Liver (tissue), 9 donors: Measurements from ENCODE around the gene PHF24. TPM values are rescaled to one million over a fixed set of nuclear protein-coding genes. Genes with fewer than 3 reads are reported as not detected.

ENCODE experiments used
- DNase-seq: peaks from one replicate; pipeline ENCODE4 v3.0.0-alpha.2; 2017; ENCODE audit warnings: low spot score
- H3K27ac ChIP-seq, 2 donors: one replicate each; pipeline ENCODE4 v1.7.0; 2013; ENCODE audit warnings: inconsistent platforms in 2 of 2, low read length in 2 of 2, control low read depth in 1 of 2, low read depth in 1 of 2, mild to moderate bottlenecking in 1 of 2
- H3K27me3 ChIP-seq, 4 donors: one replicate each; pipeline versions ENCODE4 v1.6.1 to v1.7.0; 2013; ENCODE audit warnings: low read length in 3 of 4, inconsistent platforms in 1 of 4, mild to moderate bottlenecking in 1 of 4, moderate library complexity in 1 of 4; ENCODE audit not compliant: control insufficient read depth in 4 of 4, insufficient read depth in 4 of 4
- H3K36me3 ChIP-seq, 4 donors: one replicate each; pipeline versions ENCODE4 v1.6.1 to v1.7.0; 2013; ENCODE audit warnings: low read length in 3 of 4, mild to moderate bottlenecking in 3 of 4, low read depth in 1 of 4, moderate library complexity in 1 of 4; ENCODE audit not compliant: control insufficient read depth in 4 of 4, insufficient read depth in 3 of 4
- H3K4me1 ChIP-seq, 4 donors: one replicate each; pipeline versions ENCODE4 v1.6.1 to v1.7.0; 2013; ENCODE audit warnings: low read length in 3 of 4, mild to moderate bottlenecking in 3 of 4, moderate library complexity in 1 of 4; ENCODE audit not compliant: control insufficient read depth in 4 of 4, insufficient read depth in 4 of 4
- H3K4me3 ChIP-seq, 3 donors: one replicate each; pipeline versions ENCODE4 v1.6.1 to v1.7.0; 2013; ENCODE audit warnings: low read length in 3 of 3, control low read depth in 1 of 3, low read depth in 1 of 3, mild to moderate bottlenecking in 1 of 3
- H3K9ac ChIP-seq, 2 donors: one replicate each; pipeline ENCODE4 v1.7.0; 2013; ENCODE audit warnings: low read length in 2 of 2, mild to moderate bottlenecking in 2 of 2, moderate library complexity in 2 of 2, control low read depth in 1 of 2, low read depth in 1 of 2
- H3K9me3 ChIP-seq, 4 donors: one replicate each; pipeline versions ENCODE4 v1.6.1 to v1.7.0; 2013; ENCODE audit warnings: low read length in 3 of 4; ENCODE audit not compliant: control insufficient read depth in 4 of 4
- FOXA1 ChIP-seq: IDR thresholded peaks from 2 replicates; pipeline ENCODE4 v1.6.1; 2016; ENCODE audit warnings: antibody characterized with exemption
- FOXA2 ChIP-seq: IDR thresholded peaks from 2 replicates; pipeline ENCODE4 v1.6.1; 2016; ENCODE audit warnings: antibody characterized with exemption
- GABPA ChIP-seq, 2 donors: IDR thresholded peaks in 1 of 2; conservative IDR thresholded peaks in 1 of 2; 2 replicates each; pipeline ENCODE4 v1.6.1; 2016; ENCODE audit warnings: antibody characterized with exemption in 2 of 2, mild to moderate bottlenecking in 1 of 2, moderate library complexity in 1 of 2
- HNF4G ChIP-seq: IDR thresholded peaks from 2 replicates; pipeline ENCODE4 v1.6.1; 2016; ENCODE audit warnings: antibody characterized with exemption
- JUND ChIP-seq, 2 donors: IDR thresholded peaks; 2 replicates each; pipeline ENCODE4 v1.6.1; 2016; ENCODE audit warnings: antibody characterized with exemption in 2 of 2
- NR2F2 ChIP-seq: IDR thresholded peaks from 2 replicates; pipeline ENCODE4 v1.6.1; 2016; ENCODE audit warnings: antibody characterized with exemption
- RAD21 ChIP-seq, 2 donors: IDR thresholded peaks; 2 replicates each; pipeline ENCODE4 v1.6.1; 2016; ENCODE audit warnings: antibody characterized with exemption in 2 of 2, mild to moderate bottlenecking in 2 of 2
- TAF1 ChIP-seq: conservative IDR thresholded peaks from 2 replicates; pipeline ENCODE4 v1.6.1; 2016; ENCODE audit warnings: antibody characterized with exemption, mild to moderate bottlenecking
- YY1 ChIP-seq: IDR thresholded peaks from 2 replicates; pipeline ENCODE4 v1.6.1; 2016; ENCODE audit warnings: antibody characterized with exemption, mild to moderate bottlenecking
- WGBS: extraction: QIAGEN DNeasy Blood & Tissue Kit; methylation state at CpG from one replicate; pipeline ENCODE4 v1.1.7; 2013; 5-methylcytosine and 5-hydroxymethylcytosine counted together
- polyA plus RNA-seq, 2 donors: library from polyadenylated mRNA; stranded (reverse) in 1 of 2; unstranded in 1 of 2; fragments of 200-250 nt in 1 of 2; fragments of >200 nt in 1 of 2; fragmentation: Nextera tagmentation in 1 of 2; extraction: Ambion mirVana in 1 of 2; gene quantifications; one replicate each; pipeline versions ENCODE4 v1.2.1 to v1.2.3, GENCODE V29; 2013 to 2015
- total RNA-seq, 2 donors: library from RNA; depleted of rRNA; stranded (reverse); fragments of >200 nt; gene quantifications; one replicate each; pipeline ENCODE4 v1.2.3, GENCODE V29; 2014
- TF ChIP-seq, protein P1 (sequence below): IDR thresholded peaks from 2 replicates; pipeline ENCODE4 v1.6.1; 2016; ENCODE audit warnings: antibody characterized with exemption
- TF ChIP-seq, protein P2 (sequence below): IDR thresholded peaks from 2 replicates; pipeline ENCODE4 v1.6.1; 2016; ENCODE audit warnings: antibody characterized with exemption, mild to moderate bottlenecking
- donor health status: healthy.
- donor health status: healthy.
- donor health status: healthy.
- donor health status: healthy.
- donor health status: healthy.

The PHF24 gene
- total and polyA plus RNA-seq, 4 donors: 0.01 to 0.17 (median 0.04) TPM

DNA sequence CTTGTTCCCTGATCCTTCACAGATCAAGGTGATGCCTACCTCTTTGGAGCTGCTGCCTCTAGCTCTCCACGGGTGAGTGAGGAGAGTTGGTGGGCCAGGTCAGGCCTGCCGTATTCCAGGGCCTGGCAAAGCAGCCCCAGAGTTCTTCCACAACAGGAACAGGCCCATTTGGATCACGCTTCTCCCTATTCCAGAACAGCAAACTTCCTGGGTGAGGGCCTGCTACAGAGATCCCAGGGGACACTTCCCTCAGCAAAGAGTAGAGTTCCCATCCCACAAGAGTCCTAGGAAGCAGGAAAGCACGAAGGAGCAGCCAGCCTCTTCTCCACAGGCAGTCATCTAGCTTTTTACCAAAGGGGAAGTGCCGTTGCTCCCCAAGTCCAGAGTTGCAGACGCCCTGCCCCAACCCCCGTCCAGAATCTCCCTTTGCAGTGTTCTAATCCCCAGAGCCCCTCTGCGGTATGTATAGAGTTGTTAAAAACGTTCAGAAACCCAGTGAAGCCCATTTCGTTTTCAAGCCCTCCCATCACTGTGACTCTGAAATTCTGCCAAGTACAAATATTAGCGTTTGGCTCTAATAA is 22.2 kb downstream of the PHF24 start:
- no peak for DNase-seq
- Histone ChIP-seq H3K9ac (no peak overlapping the region), H3K36me3 (no peaks in the 10 kb centered on the region), H3K9me3 (no peaks in the 10 kb centered on the region), H3K27ac (no peak overlapping the region), H3K4me3 (no peak overlapping the region), H3K4me1 (no peaks in the 10 kb centered on the region), H3K27me3 (no peaks in the 10 kb centered on the region)
- no peak for TF ChIP-seq FOXA1
- TF ChIP-seq, protein P1, sequence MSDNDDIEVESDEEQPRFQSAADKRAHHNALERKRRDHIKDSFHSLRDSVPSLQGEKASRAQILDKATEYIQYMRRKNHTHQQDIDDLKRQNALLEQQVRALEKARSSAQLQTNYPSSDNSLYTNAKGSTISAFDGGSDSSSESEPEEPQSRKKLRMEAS: no peak
- no peak for TF ChIP-seq FOXA2
- no peak for TF ChIP-seq JUND (IDR thresholded peaks at IDR 0.05)
- no peak for TF ChIP-seq YY1
- TF ChIP-seq GABPA (IDR thresholded peaks at IDR 0.05 in 1 of 2, conservative IDR thresholded peaks at IDR 0.05 in 1 of 2): no peak
- no peak for TF ChIP-seq HNF4G
- TF ChIP-seq RAD21 (IDR thresholded peaks at IDR 0.05): no peak
- TF ChIP-seq, protein P2, sequence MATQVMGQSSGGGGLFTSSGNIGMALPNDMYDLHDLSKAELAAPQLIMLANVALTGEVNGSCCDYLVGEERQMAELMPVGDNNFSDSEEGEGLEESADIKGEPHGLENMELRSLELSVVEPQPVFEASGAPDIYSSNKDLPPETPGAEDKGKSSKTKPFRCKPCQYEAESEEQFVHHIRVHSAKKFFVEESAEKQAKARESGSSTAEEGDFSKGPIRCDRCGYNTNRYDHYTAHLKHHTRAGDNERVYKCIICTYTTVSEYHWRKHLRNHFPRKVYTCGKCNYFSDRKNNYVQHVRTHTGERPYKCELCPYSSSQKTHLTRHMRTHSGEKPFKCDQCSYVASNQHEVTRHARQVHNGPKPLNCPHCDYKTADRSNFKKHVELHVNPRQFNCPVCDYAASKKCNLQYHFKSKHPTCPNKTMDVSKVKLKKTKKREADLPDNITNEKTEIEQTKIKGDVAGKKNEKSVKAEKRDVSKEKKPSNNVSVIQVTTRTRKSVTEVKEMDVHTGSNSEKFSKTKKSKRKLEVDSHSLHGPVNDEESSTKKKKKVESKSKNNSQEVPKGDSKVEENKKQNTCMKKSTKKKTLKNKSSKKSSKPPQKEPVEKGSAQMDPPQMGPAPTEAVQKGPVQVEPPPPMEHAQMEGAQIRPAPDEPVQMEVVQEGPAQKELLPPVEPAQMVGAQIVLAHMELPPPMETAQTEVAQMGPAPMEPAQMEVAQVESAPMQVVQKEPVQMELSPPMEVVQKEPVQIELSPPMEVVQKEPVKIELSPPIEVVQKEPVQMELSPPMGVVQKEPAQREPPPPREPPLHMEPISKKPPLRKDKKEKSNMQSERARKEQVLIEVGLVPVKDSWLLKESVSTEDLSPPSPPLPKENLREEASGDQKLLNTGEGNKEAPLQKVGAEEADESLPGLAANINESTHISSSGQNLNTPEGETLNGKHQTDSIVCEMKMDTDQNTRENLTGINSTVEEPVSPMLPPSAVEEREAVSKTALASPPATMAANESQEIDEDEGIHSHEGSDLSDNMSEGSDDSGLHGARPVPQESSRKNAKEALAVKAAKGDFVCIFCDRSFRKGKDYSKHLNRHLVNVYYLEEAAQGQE: no peak
- WGBS: 82% methylated on average over 11 of the region's 11 CpGs

DNA sequence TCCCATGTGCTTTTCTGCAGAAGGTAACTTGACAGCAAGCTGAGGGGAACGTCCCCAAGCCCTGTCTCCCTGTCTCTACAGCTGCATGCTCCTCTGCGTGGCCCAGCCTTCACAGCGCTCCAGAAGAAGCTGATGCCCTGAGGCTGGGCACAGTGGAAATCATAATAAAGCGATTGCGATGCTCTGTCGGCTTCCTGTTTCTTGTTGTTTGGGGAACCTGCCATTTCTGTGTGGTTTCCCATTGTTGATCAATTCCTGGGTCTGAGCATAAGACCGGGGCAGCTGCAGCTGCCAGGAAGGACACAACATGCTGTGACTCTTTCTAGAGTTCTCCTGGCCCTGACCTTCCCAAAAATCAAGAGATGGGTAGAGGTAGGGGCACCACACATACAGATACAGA is 24.3 kb downstream of the PHF24 start:
- no peaks in the 10 kb centered on the region for H3K27me3 ChIP-seq
- WGBS: 81% methylated on average over 7 of the region's 7 CpGs
- no peaks in the 10 kb centered on the region for H3K9me3 ChIP-seq
- H3K4me1 ChIP-seq: no peaks in the 10 kb centered on the region
- no peak for TF ChIP-seq RAD21 (IDR thresholded peaks at IDR 0.05)
- no peak overlapping the region for H3K4me3 ChIP-seq
- no peaks in the 10 kb centered on the region for H3K36me3 ChIP-seq
- DNase-seq: no peak
- H3K27ac ChIP-seq: no peak overlapping the region
- H3K9ac ChIP-seq: no peak overlapping the region

DNA sequence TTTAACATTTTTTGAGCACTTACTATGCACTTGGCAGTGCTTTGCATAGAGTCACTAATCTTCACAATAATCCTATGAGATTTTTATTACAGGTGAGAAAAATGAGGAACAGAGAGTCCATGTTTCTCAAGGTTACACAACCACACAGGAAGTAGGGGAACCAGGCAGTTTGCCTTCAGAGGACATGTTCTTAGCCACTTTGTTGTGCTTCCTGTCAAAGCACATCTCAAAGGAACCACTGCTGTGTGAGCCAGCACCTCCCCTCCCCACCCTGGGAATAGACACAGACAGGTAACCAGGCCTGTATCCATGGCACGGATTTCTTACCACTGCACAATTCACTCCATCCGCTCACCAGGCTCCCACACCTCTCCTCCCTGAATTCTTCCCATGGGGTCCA is 25.1 kb downstream of the PHF24 start:
- no peaks in the 10 kb centered on the region for H3K4me1 ChIP-seq
- no peaks in the 10 kb centered on the region for H3K9me3 ChIP-seq
- WGBS: 90% methylated on average over 2 of the region's 2 CpGs
- no peak overlapping the region for H3K27ac ChIP-seq
- H3K4me3 ChIP-seq: no peak overlapping the region
- no peak overlapping the region for H3K9ac ChIP-seq
- no peaks in the 10 kb centered on the region for H3K27me3 ChIP-seq
- no peaks in the 10 kb centered on the region for H3K36me3 ChIP-seq
- TF ChIP-seq NR2F2: no peak
- TF ChIP-seq, protein P1: no peak
- no peak for TF ChIP-seq TAF1
- no peak for TF ChIP-seq GABPA (IDR thresholded peaks at IDR 0.05 in 1 of 2, conservative IDR thresholded peaks at IDR 0.05 in 1 of 2)
- no peak for TF ChIP-seq FOXA1
- TF ChIP-seq RAD21 (IDR thresholded peaks at IDR 0.05): no peak
- DNase-seq: no peak
